Muscle layer of duodenum (tissue), 2 donors: ENCODE measurements around the gene SIRPD.

Experiments
- H3K27ac ChIP-seq: one replicate; pipeline ENCODE4 v1.7.0; 2013; ENCODE audit warnings: mild to moderate bottlenecking, low read length
- H3K27me3 ChIP-seq: one replicate; pipeline ENCODE4 v1.7.0; 2013; ENCODE audit warnings: low read depth, mild to moderate bottlenecking, control low read depth, low read length
- H3K36me3 ChIP-seq, 2 donors: one replicate each; pipeline ENCODE4 v1.7.0; 2013; ENCODE audit warnings: low read length in 2 of 2, control low read depth in 1 of 2, mild to moderate bottlenecking in 1 of 2; ENCODE audit not compliant: insufficient read depth in 2 of 2, control insufficient read depth in 1 of 2
- H3K4me1 ChIP-seq, 2 donors: one replicate each; pipeline ENCODE4 v1.7.0; 2013; ENCODE audit warnings: low read length in 2 of 2, mild to moderate bottlenecking in 2 of 2, control low read depth in 1 of 2, moderate library complexity in 1 of 2; ENCODE audit not compliant: insufficient read depth in 2 of 2, control insufficient read depth in 1 of 2
- H3K4me3 ChIP-seq, 2 donors: one replicate each; pipeline ENCODE4 v1.7.0; 2013; ENCODE audit warnings: low read length in 2 of 2, low read depth in 1 of 2, mild to moderate bottlenecking in 1 of 2
- H3K9me3 ChIP-seq, 2 donors: one replicate each; pipeline ENCODE4 v1.7.0; 2013; ENCODE audit warnings: low read length in 2 of 2, control low read depth in 1 of 2, mild to moderate bottlenecking in 1 of 2; ENCODE audit not compliant: control insufficient read depth in 1 of 2
- donor health status: healthy.

Gene SIRPD

DNA sequence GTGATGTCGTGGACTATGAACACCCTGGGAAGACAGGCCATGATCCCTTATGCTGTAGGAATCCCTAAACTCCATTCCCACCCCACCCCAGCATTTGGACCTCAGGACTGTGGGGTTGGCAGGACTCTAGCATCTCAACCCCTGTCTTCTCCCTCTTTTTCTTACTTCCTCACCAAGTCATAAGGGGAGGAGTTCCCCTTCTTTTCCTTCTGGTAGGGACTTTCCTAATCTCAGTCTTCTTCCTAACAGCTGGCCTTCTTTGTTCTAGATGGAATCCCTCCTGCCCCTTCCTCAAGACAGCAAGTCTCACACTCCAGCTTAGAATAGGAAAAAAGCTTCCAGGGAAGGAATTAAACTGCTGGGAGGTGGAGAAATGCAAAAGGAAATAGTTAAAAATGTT lies 64.0 kb downstream of the SIRPD start:
- Histone ChIP-seq H3K27me3 (no peaks in the 10 kb centered on the region), H3K4me1 (no peaks in the 10 kb centered on the region), H3K27ac (no peak overlapping the region), H3K9me3 (no peaks in the 10 kb centered on the region), H3K4me3 (no peak overlapping the region), H3K36me3 (no peaks in the 10 kb centered on the region)

DNA sequence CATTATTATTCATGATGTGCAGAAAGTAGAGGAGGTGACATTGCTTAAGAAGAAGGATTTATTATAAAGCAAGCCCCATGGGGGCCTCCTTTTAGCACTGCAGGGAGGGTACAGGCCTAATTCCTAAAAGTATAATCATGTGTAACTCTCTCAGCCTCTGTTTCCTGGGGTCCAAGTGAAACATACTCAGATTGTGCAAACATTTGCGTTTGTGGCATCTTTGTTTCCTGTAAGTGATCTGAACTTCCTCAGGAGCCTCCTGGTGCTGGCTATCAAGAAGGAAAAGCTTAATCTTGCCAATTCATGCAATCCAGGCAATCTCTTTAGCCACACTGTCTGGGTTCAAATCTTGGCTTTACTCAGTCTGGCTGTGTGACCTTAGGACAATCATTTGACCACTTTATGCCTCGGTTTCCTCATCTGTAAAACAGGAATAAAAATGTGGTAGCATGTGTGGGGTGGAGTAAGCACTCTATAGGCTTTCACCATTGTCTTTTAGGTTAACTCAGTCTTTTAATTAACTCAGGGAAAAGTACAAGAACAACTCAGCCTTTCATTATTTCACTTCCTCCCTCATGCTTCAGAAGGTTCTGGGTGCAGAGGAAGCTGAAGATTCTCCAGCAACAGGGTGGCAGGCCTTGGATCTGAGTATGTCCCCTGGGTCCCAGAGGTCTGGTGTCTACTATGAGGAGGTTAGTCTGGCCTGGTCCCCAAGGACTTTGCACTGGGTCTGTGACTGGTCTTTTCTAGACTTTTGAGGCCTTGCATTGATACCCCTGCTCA lies 65.5 kb downstream of the SIRPD start:
- Histone ChIP-seq H3K4me1 (no peaks in the 10 kb centered on the region), H3K36me3 (no peaks in the 10 kb centered on the region), H3K27me3 (no peaks in the 10 kb centered on the region), H3K27ac (peak overlapping the region; percentile 17), H3K9me3 (no peaks in the 10 kb centered on the region), H3K4me3 (no peak overlapping the region)

DNA sequence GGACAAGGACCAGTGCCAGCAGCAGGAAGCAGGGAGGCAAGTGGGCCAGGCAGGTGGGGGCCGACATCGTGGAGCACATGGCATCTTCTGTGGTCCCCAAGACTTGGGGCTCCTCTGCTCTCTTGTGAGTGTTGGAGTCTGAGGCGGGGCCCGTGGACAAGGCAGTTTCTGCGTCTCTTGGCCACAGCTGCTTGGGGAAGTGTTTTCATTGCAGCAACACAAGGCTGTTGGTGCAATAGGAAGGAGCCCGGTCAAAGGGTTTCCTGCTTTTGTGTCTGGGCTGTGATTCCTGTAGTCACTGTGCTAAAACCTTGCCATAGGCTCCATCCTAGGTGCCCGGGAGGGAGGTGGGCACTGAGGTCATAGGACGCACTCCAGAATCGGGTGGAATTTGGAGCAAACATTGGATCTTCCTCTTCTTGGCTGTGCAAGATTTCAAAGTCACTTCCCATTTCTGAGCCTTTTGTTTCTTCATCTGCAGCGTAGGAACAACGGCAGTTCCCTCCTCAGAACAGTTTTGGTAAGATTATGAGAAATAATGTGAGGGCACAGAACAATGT lies 66.1 kb downstream of the SIRPD start, which contains the start of gene SIRPB2:
TSS of gene SIRPB2 (minus strand) at position 140 of the 560 bp plus-strand sequence. CDS start at position 79, 61 bp downstream.
- Histone ChIP-seq H3K9me3 (no peaks in the 10 kb centered on the region), H3K27me3 (no peaks in the 10 kb centered on the region), H3K36me3 (no peaks in the 10 kb centered on the region), H3K4me3 (peak within 1 kb of the TSS; percentile 27 to 46), H3K4me1 (no peaks in the 10 kb centered on the region), H3K27ac (peak within 1 kb of the TSS; percentile 54)

DNA sequence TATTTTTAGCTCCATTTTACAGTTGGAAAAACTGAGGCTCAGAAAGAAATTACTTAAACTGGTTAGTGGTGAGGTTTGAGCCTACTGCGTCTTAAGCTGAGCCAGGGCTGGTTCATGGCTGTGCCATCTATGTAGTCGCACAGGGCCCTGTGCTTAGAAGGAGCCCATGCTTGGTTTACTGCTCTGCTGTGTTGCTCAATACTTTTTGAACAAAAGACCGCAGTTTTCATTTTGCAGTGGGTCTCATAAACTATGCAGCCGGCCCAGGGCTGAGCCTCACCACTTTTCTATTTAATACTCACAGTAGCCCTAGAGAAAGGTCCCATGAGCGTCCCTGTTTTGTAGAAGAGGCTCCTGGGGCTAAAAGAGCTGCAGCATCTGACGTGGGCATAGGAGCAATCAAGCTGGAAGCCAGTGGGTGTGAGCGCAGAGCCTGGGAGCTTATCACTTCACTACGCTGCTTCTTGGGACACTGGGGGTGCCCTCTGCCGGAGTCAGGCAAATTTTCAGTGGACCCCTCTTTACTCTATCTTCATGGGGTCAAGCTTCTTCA lies 66.8 kb downstream of the SIRPD start:
- Histone ChIP-seq H3K4me1 (no peaks in the 10 kb centered on the region), H3K27ac (peak overlapping the region; percentile 54), H3K27me3 (no peaks in the 10 kb centered on the region), H3K36me3 (no peaks in the 10 kb centered on the region), H3K9me3 (no peaks in the 10 kb centered on the region), H3K4me3 (peak overlapping the region; percentile 27 to 46)

DNA sequence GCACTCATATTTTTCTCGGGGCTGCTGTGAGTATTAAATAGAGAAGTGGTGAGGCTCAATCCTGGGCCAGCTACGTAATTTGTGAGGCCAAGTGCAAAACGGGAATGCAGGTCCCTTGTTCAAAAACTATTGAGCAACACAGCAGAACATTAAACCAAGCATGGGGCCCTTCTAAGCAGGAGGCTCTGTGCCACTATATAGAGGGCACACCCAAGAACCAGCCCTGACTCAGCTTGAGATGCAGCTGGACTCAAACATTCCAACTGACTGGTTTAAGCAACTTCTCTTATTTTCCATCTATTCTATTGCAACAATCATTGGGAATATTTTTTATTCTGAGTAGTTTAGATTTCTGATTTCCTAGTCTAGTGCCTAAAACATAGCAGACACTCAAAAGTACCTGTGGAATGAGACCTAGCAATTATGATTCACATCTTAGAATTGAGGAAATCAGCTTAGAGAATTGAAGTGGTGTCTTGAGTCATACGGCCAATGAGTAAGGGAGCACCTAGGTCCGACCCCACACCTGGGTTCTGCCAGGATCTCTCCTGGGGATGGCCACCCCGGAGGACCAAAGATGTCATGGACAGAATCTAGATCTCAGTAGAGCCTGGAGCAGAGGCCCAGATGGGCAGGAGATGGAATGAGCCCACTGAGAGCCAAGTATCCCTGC lies 67.6 kb downstream of the SIRPD start:
- Histone ChIP-seq H3K4me1 (no peaks in the 10 kb centered on the region), H3K9me3 (no peaks in the 10 kb centered on the region), H3K36me3 (no peaks in the 10 kb centered on the region), H3K27me3 (no peaks in the 10 kb centered on the region), H3K27ac (peak overlapping the region; percentile 54), H3K4me3 (peak overlapping the region; percentile 27 to 46)

DNA sequence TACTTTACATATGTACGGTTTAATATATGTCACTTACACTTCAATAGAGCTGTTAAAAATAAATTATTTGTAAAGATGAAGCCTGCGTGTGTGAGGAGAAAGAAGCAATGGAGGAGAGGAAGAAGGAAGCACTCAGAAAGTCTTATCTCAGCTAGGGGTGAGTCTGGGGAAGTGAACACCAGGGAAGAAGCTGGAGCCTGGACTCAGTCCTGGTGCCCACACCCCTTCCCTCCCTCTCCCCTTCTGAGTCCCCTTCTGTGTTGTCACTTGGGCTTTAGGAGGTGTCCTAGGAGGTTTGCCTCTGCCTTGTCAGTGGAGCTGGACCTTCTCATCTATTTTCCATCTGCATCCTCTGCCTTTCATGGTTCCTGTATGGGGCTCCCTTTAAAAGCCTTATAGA lies 68.2 kb downstream of the SIRPD start:
- Histone ChIP-seq H3K27ac (peak overlapping the region; percentile 14), H3K27me3 (no peaks in the 10 kb centered on the region), H3K36me3 (no peaks in the 10 kb centered on the region), H3K4me1 (no peaks in the 10 kb centered on the region), H3K4me3 (peak overlapping the region; percentile 27 to 46), H3K9me3 (no peaks in the 10 kb centered on the region)

DNA sequence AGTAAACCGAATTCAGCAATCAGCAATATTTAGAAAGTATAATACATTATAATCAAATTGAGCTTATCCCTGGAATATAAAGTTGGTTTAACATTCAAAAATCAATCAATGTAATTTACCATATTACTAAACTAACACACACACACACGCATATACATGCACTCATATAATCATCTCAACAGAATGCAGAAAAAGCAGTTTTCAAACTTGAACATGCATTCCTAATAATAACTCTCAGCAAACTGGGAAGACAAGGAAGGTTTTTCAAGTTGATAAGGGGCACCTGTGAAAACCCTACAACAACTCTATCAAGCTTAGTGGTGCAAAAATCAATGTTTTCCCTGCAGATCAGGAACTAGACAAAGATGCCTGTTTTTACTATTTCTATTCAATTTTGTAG lies 70.9 kb downstream of the SIRPD start:
- no peak overlapping the region for H3K4me3 ChIP-seq
- H3K4me1 ChIP-seq, result no peaks in the 10 kb centered on the region
- no peaks in the 10 kb centered on the region for H3K27me3 ChIP-seq
- no peak overlapping the region for H3K27ac ChIP-seq
- no peaks in the 10 kb centered on the region for H3K36me3 ChIP-seq
- no peaks in the 10 kb centered on the region for H3K9me3 ChIP-seq

DNA sequence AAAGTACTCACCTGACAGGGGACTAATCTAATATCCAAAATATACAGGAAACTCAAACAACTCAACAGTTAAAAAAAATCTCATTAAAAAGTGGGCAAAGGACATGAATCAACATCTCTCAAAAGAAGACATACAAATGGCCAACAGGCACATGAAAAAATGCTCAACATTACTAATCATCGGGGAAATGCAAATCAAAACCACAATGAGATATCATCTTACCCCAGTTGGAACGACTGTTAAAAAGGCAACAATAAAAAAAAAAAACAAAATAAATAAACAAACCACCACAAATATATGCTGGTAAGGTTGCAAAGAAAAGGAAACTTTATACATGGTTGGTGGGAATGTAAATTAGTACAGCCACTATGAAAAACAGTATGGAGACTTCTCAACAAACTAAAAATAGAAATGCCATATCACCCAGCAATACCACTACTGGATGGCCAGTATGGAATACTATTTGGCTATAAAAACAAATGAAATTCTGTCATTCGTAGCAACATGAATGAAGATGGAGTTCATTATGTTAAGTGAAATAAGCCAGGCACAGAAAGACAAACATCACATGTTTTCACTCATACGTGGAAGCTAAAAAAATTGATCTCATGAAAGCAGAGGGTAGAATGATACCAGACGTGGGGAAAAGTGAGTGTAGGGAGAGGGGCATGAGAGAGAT lies 72.9 kb downstream of the SIRPD start:
- H3K4me3 ChIP-seq, result no peak overlapping the region
- H3K27ac ChIP-seq, result no peak overlapping the region
- H3K9me3 ChIP-seq, result no peaks in the 10 kb centered on the region
- H3K36me3 ChIP-seq, result no peaks in the 10 kb centered on the region
- H3K4me1 ChIP-seq, result no peaks in the 10 kb centered on the region
- H3K27me3 ChIP-seq, result no peaks in the 10 kb centered on the region
